Adrenal gland (tissue), 5 donors: ENCODE data around the gene LRP1B.

Experiments used
- CTCF ChIP-seq, 6 experiments: fragments of 450-650 bp in 4 of 6; fragments of 200-600 bp in 2 of 6; sonication (generic) in 1 of 6; IDR thresholded peaks; 1 replicate in 5 of 6; 2 replicates in 1 of 6; pipeline versions ENCODE4 v1.5.1 to v1.8.0; 2016 to 2021; ENCODE audit warnings: antibody characterized with exemption in 6 of 6, mild to moderate bottlenecking in 2 of 6, moderate library complexity in 1 of 6
- POLR2A ChIP-seq, 2 donors: fragments of 450-650 bp; IDR thresholded peaks; one replicate each; pipeline ENCODE4 v1.6.1; 2017; ENCODE audit warnings: antibody characterized with exemption in 2 of 2, mild to moderate bottlenecking in 2 of 2, moderate library complexity in 1 of 2
- donor health status: DM: no; HTN: no; CAD: no.

- TF ChIP-seq CTCF (IDR thresholded peaks at IDR 0.05) = no peak
- TF ChIP-seq POLR2A (IDR thresholded peaks at IDR 0.05) = no peak
Observed at GRCh38 chr2:140737006-140737405, 1393.8 kb downstream of the LRP1B start.
